HEK293 (cell line): ENCODE measurements around the gene ENHO.

ENCODE experiments used
- CTCF ChIA-PET: fragments of 350-600 bp; formaldehyde crosslinking; extraction: SDS; loops from one replicate; lab custom pipeline; 2021; ENCODE audit warnings: antibody characterized with exemption; lab: Yijun Ruan, JAX
- POLR2A ChIA-PET: fragments of 300-600 bp; formaldehyde crosslinking; extraction: SDS; loops from one replicate; lab custom pipeline; 2020; ENCODE audit warnings: antibody characterized with exemption, inconsistent platforms; lab: Yijun Ruan, JAX
- H3K27ac ChIP-seq: fragments of 200-500 bp; sonication (Bioruptor generic); 2 replicates; pipeline ENCODE4 v1.5.1; 2014; ENCODE audit warnings: low read depth, low read length, control low read depth, inconsistent platforms; ENCODE audit errors: extremely low read depth
- H3K36me3 ChIP-seq, 2 experiments: fragments of 200-500 bp in 1 of 2; sonication (Bioruptor generic) in 1 of 2; 1 replicate in 1 of 2; 2 replicates in 1 of 2; pipeline ENCODE4 v1.5.1; 2014 to 2017; ENCODE audit warnings: inconsistent platforms in 2 of 2, low read length in 2 of 2; ENCODE audit not compliant: control insufficient read depth in 2 of 2, insufficient read depth in 1 of 2
- H3K4me1 ChIP-seq: fragments of 200-500 bp; sonication (Bioruptor generic); 2 replicates; pipeline ENCODE4 v1.5.1; 2014; ENCODE audit warnings: mild to moderate bottlenecking, low read length, inconsistent platforms; ENCODE audit not compliant: control insufficient read depth, insufficient read depth
- H3K4me3 ChIP-seq: 2 replicates; pipeline ENCODE4 v1.5.1; 2011; ENCODE audit warnings: low read depth, mild to moderate bottlenecking, control low read depth, low read length, moderate library complexity
- H3K9me3 ChIP-seq: fragments of 200-500 bp; sonication (Bioruptor generic); 2 replicates; pipeline ENCODE4 v1.5.1; 2014; ENCODE audit warnings: low read depth, low read length, inconsistent platforms; ENCODE audit not compliant: control insufficient read depth, insufficient read depth
- FEZF1 ChIP-seq: fragments of 450-650 bp; formaldehyde crosslinking; IDR thresholded peaks from 2 replicates; pipeline ENCODE4 v1.5.1; 2016; ENCODE audit warnings: missing biosample characterization, missing genetic modification characterization
- GLIS2 ChIP-seq: fragments of 450-650 bp; formaldehyde crosslinking; IDR thresholded peaks from 2 replicates; pipeline ENCODE4 v1.5.1; 2016; ENCODE audit warnings: missing biosample characterization, missing genetic modification characterization
- MYNN ChIP-seq: fragments of 450-650 bp; formaldehyde crosslinking; IDR thresholded peaks from 2 replicates; pipeline ENCODE4 v1.5.1; 2016; ENCODE audit warnings: missing biosample characterization, missing genetic modification characterization, borderline replicate concordance
- TCF7L2 ChIP-seq: IDR thresholded peaks from 2 replicates; pipeline ENCODE4 v1.6.1; 2011; ENCODE audit warnings: low read depth, mild to moderate bottlenecking, inconsistent platforms, low read length, moderate library complexity, borderline replicate concordance
- TRIM28 ChIP-seq: IDR thresholded peaks from 2 replicates; pipeline ENCODE4 v1.6.1; 2011; ENCODE audit warnings: low read length, control low read depth, borderline replicate concordance
- ZBTB1 ChIP-seq: fragments of 450-650 bp; formaldehyde crosslinking; IDR thresholded peaks from 2 replicates; pipeline ENCODE4 v1.5.1; 2016; ENCODE audit warnings: missing biosample characterization, missing genetic modification characterization
- ZBTB20 ChIP-seq: fragments of 450-650 bp; formaldehyde crosslinking; IDR thresholded peaks from 2 replicates; pipeline ENCODE4 v1.5.1; 2016; ENCODE audit warnings: missing biosample characterization, missing genetic modification characterization
- ZBTB7A ChIP-seq: fragments of 450-650 bp; formaldehyde crosslinking; IDR thresholded peaks from 2 replicates; pipeline ENCODE4 v1.5.1; 2016; ENCODE audit warnings: low read depth, missing biosample characterization, missing genetic modification characterization
- ZFP37 ChIP-seq: fragments of 450-650 bp; formaldehyde crosslinking; IDR thresholded peaks from 2 replicates; pipeline ENCODE4 v1.5.1; 2016; ENCODE audit warnings: missing biosample characterization, missing genetic modification characterization
- ZNF133 ChIP-seq: fragments of 450-650 bp; formaldehyde crosslinking; IDR thresholded peaks from 2 replicates; pipeline ENCODE4 v1.5.1; 2016; ENCODE audit warnings: missing biosample characterization, missing genetic modification characterization
- ZNF155 ChIP-seq: fragments of 450-650 bp; formaldehyde crosslinking; IDR thresholded peaks from 2 replicates; pipeline ENCODE4 v1.5.1; 2016; ENCODE audit warnings: missing biosample characterization, missing genetic modification characterization
- ZNF2 ChIP-seq: fragments of 450-650 bp; formaldehyde crosslinking; IDR thresholded peaks from 2 replicates; pipeline ENCODE4 v1.5.1; 2016; ENCODE audit warnings: missing biosample characterization, missing genetic modification characterization
- ZNF223 ChIP-seq: fragments of 450-650 bp; formaldehyde crosslinking; IDR thresholded peaks from 2 replicates; pipeline ENCODE4 v1.5.1; 2016; ENCODE audit warnings: missing biosample characterization, missing genetic modification characterization
- ZNF335 ChIP-seq: fragments of 450-650 bp; formaldehyde crosslinking; conservative IDR thresholded peaks from 2 replicates; pipeline ENCODE4 v1.5.1; 2016; ENCODE audit warnings: missing biosample characterization, missing genetic modification characterization
- ZNF362 ChIP-seq: fragments of 450-650 bp; formaldehyde crosslinking; IDR thresholded peaks from 2 replicates; pipeline ENCODE4 v1.5.1; 2016; ENCODE audit warnings: missing biosample characterization, missing genetic modification characterization
- ZNF366 ChIP-seq: fragments of 450-650 bp; formaldehyde crosslinking; conservative IDR thresholded peaks from 2 replicates; pipeline ENCODE4 v1.5.1; 2016; ENCODE audit warnings: missing biosample characterization, missing genetic modification characterization
- ZNF394 ChIP-seq: fragments of 450-650 bp; formaldehyde crosslinking; IDR thresholded peaks from 2 replicates; pipeline ENCODE4 v1.5.1; 2016; ENCODE audit warnings: missing biosample characterization, missing genetic modification characterization, mild to moderate bottlenecking, moderate library complexity, borderline replicate concordance
- ZNF501 ChIP-seq: fragments of 450-650 bp; formaldehyde crosslinking; IDR thresholded peaks from 2 replicates; pipeline ENCODE4 v1.5.1; 2016; ENCODE audit warnings: missing biosample characterization, missing genetic modification characterization
- ZNF555 ChIP-seq: fragments of 450-650 bp; formaldehyde crosslinking; conservative IDR thresholded peaks from 2 replicates; pipeline ENCODE4 v1.5.1; 2017; ENCODE audit warnings: missing biosample characterization, mild to moderate bottlenecking, missing genetic modification characterization, inconsistent platforms
- ZNF571 ChIP-seq: fragments of 450-650 bp; formaldehyde crosslinking; IDR thresholded peaks from 2 replicates; pipeline ENCODE4 v1.5.0; 2017; ENCODE audit warnings: missing biosample characterization, missing genetic modification characterization
- ZNF580 ChIP-seq: fragments of 450-650 bp; formaldehyde crosslinking; IDR thresholded peaks from 2 replicates; pipeline ENCODE4 v1.5.1; 2016; ENCODE audit warnings: missing biosample characterization, missing genetic modification characterization
- ZNF692 ChIP-seq: fragments of 450-650 bp; formaldehyde crosslinking; IDR thresholded peaks from 2 replicates; pipeline ENCODE4 v1.5.1; 2016; ENCODE audit warnings: missing biosample characterization, missing genetic modification characterization
- ZNF76 ChIP-seq: fragments of 450-650 bp; formaldehyde crosslinking; IDR thresholded peaks from 2 replicates; pipeline ENCODE4; 2016; ENCODE audit warnings: low read depth, missing biosample characterization, missing genetic modification characterization, borderline replicate concordance
- ZNF791 ChIP-seq: fragments of 450-650 bp; formaldehyde crosslinking; IDR thresholded peaks from 2 replicates; pipeline ENCODE4 v1.5.1; 2016; ENCODE audit warnings: missing biosample characterization, missing genetic modification characterization

Gene ENHO

GRCh38 chr9:34522971-34523797, at the start of gene ENHO (continued):
- TF ChIP-seq ZFP37 (tag by site-specific recombination) (no peak), ZNF394 (tag by site-specific recombination) (peak; percentile 97), GLIS2 (tag by site-specific recombination) (peak; percentile 41), ZNF571 (tag by site-specific recombination) (no peak), ZBTB1 (tag by site-specific recombination) (no peak), ZNF335 (tag by site-specific recombination) (no peak)

- POLR2A ChIA-PET, result no interaction called here
- Histone ChIP-seq H3K4me3 (no peak overlapping the region), H3K9me3 (no peaks in the 10 kb centered on the region), H3K27ac (no peak overlapping the region), H3K4me1 (no peaks in the 10 kb centered on the region), H3K36me3 (no peaks in the 10 kb centered on the region)
- CTCF ChIA-PET, result no interaction called here
- TF ChIP-seq ZNF366 (tag by site-specific recombination) (no peak), ZNF223 (no peak), ZBTB20 (tag by site-specific recombination) (no peak), ZNF362 (no peak), ZNF580 (tag by site-specific recombination) (no peak), FEZF1 (tag by site-specific recombination) (no peak), ZNF555 (tag by site-specific recombination) (no peak), MYNN (tag by site-specific recombination) (no peak), ZNF155 (tag by site-specific recombination) (no peak), ZNF133 (tag by site-specific recombination) (no peak), ZNF692 (tag by site-specific recombination) (no peak), TCF7L2 (no peak), ZNF2 (tag by site-specific recombination) (no peak), TRIM28 (no peak), ZNF76 (no peak), ZNF501 (tag by site-specific recombination) (no peak), ZBTB7A (tag by site-specific recombination) (no peak), ZNF791 (tag by site-specific recombination) (no peak)
Measured at GRCh38 chr9:34572092-34572491, 49.3 kb upstream of the ENHO start.
